ENCODE data around the gene PEPD.

Gene PEPD

GRCh38 chr19:33512021-33512420, 9.6 kb downstream of the PEPD start:
- no peak for DNase-seq (ENCODE audit: low spot score)

GRCh38 chr19:33511346-33511745, 10.2 kb downstream of the PEPD start:
- DNase-seq (ENCODE audit: low spot score) = no peak

- no peak for DNase-seq (ENCODE audit: low spot score)
Measured at GRCh38 chr19:33510462-33511194, 11.0 kb downstream of the PEPD start.

GRCh38 chr19:33509774-33510173, 11.8 kb downstream of the PEPD start:
- DNase-seq (ENCODE audit: low spot score) = no peak

GRCh38 chr19:33508941-33509614, 12.5 kb downstream of the PEPD start:
- no peak for DNase-seq (ENCODE audit: low spot score)

GRCh38 chr19:33508431-33508830, 13.2 kb downstream of the PEPD start:
- DNase-seq (ENCODE audit: low spot score) = no peak

- no peak for DNase-seq (ENCODE audit: low spot score)
Measured at GRCh38 chr19:33508009-33508408, 13.6 kb downstream of the PEPD start.

GRCh38 chr19:33507021-33507956, 14.3 kb downstream of the PEPD start:
- no peak for DNase-seq (ENCODE audit: low spot score)

- DNase-seq (ENCODE audit: low spot score) = no peak
Measured at GRCh38 chr19:33506498-33506897, 15.1 kb downstream of the PEPD start.

- DNase-seq (ENCODE audit: low spot score) = no peak
Measured at GRCh38 chr19:33505823-33506222, 15.8 kb downstream of the PEPD start.

GRCh38 chr19:33505148-33505547, 16.4 kb downstream of the PEPD start:
- no peak for DNase-seq (ENCODE audit: low spot score)

GRCh38 chr19:33504058-33504444, 17.5 kb downstream of the PEPD start:
- DNase-seq (ENCODE audit: low spot score) = no peak

GRCh38 chr19:33503433-33504057, 18.0 kb downstream of the PEPD start:
- DNase-seq (ENCODE audit: low spot score) = no peak

GRCh38 chr19:33503030-33503429, 18.6 kb downstream of the PEPD start:
- DNase-seq (ENCODE audit: low spot score) = no peak

GRCh38 chr19:33502521-33502920, 19.1 kb downstream of the PEPD start:
- DNase-seq (ENCODE audit: low spot score) = no peak

GRCh38 chr19:33501693-33502356, 19.8 kb downstream of the PEPD start:
- DNase-seq (ENCODE audit: low spot score) = no peak

- no peak for DNase-seq (ENCODE audit: low spot score)
Measured at GRCh38 chr19:33500991-33501390, 20.6 kb downstream of the PEPD start.

- no peak for DNase-seq (ENCODE audit: low spot score)
Measured at GRCh38 chr19:33500586-33500985, 21.0 kb downstream of the PEPD start.

GRCh38 chr19:33499671-33500506, 21.7 kb downstream of the PEPD start:
- DNase-seq (ENCODE audit: low spot score) = no peak

GRCh38 chr19:33499248-33499647, 22.3 kb downstream of the PEPD start:
- DNase-seq (ENCODE audit: low spot score) = no peak
